ENCODE data around the gene LRTM1.

GRCh38 chr3:54914180-54914579 is 13.7 kb downstream of the LRTM1 start:
- TF ChIP-seq CTCF (IDR thresholded peaks at IDR 0.05) (no peak), EZH2 (IDR thresholded peaks at IDR 0.05) (no peak), EZH2phosphoT487 (IDR thresholded peaks at IDR 0.05) (no peak)

Data from neural progenitor cell (in vitro differentiated cells).